ENCODE data around the gene SORCS1. TPM values are rescaled to one million over a fixed set of nuclear protein-coding genes. Genes with fewer than 3 reads are reported as not detected.
A peak's percentile ranks its signal among the peaks of the same experiment; 100 is the strongest.

Gene SORCS1
- polyA plus RNA-seq (2013, experiment 1 of 4): 9.1 TPM
- 9.2 TPM for polyA plus RNA-seq (2013, experiment 2 of 4)
- polyA plus RNA-seq (2013, experiment 3 of 4): 7.2 TPM
- 7.1 TPM for polyA plus RNA-seq (2013, experiment 4 of 4)

DNA sequence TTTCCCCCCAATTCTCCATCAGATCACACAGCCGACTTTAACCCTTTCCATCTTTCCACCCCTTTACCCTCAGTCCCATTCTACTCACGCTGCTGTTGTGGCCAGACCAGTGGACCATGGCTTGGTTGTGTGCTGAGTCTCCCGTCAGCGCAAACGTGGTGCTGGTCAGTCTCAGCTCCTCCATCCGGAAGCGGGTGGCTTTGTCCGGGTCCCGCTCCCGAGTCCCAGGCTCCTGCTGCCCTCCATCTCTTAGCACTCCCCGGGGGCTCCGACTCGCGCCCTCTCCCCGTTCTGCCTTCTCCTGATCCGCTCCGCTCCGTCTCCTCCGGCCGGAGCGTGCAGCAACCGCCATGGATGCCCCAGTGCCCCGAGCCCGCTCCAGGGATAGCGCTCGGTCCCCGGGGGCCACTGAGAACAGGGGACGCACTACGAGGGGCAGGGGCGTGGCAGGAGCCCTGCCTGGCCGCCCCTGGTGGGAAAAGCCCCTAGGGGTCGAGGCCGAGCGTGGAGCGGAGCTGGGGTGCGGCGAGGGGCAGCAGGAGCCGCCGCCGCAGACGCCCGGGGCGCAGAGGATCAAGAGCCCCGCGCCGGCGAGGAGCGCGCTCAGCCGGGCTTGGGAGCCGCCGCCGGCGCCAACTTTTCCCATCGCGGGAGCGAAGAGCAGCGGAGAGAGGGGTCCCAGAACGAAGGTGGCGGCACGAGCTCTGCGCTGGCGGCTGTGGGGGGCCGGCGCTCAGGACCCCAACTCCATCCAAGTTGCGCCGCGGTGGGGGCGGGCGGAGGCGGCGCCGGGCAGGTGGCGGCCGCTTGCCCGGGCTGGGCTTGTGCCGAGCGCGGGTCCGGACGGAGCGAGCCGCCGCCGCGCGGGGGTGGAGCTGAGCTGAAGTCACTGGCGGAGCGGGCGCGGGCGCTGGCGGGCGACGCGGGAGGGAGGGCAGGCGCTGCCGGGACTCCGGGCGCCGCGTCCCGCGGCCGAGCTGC, at the start of gene SORCS1:
Gene SORCS1 (minus strand): TSS at position 826 of the 981 bp plus-strand sequence.
- WGBS, 2 experiments: 1% methylated on average over 105 of the region's 105 CpGs
- H3K27me3 ChIP-seq (ENCODE audit: control insufficient read depth, insufficient read depth, low read length, poor library complexity, severe bottlenecking): peaks cover 35% of the 10 kb centered on the region
- no peaks in the 10 kb centered on the region for H3K9me3 ChIP-seq (ENCODE audit: control insufficient read depth, low read length)
- H3K4me3 ChIP-seq (ENCODE audit: insufficient read depth, low read depth, low read length): peak within 1 kb of the TSS; percentile 65
- H3K4me1 ChIP-seq (ENCODE audit: control insufficient read depth, insufficient read depth, low read length): no peaks in the 10 kb centered on the region
- H3K27ac ChIP-seq (ENCODE audit: insufficient read depth, low read depth, low read length, poor library complexity, severe bottlenecking): no peak within 1 kb of the TSS
- H3K36me3 ChIP-seq (ENCODE audit: control insufficient read depth, insufficient read depth, low read length): no peaks in the 10 kb centered on the region

DNA sequence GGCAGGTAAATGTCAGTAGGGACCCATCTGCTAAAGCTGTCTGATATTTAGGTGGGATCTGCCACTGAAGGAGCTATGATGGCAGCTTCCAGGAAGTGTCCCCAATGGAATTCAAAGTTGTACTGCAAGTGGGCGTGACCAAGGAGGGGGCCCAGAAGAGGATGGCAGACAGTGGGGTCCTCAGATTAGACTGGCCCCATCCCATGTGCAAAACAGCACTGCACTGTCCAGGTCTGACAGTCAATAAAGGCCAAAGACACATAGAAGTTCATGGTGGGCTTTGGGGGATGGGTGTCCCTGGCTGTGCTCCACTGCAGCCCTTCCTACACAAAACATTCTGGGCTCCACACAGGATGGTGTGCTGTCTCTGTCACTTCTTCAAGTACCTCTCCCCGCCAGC, 49.8 kb upstream of the SORCS1 start:
- no peaks in the 10 kb centered on the region for H3K36me3 ChIP-seq (ENCODE audit: control insufficient read depth, insufficient read depth, low read length)
- WGBS, 2 experiments: 93 to 95% methylated on average over 2 of the region's 2 CpGs
- H3K4me3 ChIP-seq (ENCODE audit: insufficient read depth, low read depth, low read length): no peak overlapping the region

DNA sequence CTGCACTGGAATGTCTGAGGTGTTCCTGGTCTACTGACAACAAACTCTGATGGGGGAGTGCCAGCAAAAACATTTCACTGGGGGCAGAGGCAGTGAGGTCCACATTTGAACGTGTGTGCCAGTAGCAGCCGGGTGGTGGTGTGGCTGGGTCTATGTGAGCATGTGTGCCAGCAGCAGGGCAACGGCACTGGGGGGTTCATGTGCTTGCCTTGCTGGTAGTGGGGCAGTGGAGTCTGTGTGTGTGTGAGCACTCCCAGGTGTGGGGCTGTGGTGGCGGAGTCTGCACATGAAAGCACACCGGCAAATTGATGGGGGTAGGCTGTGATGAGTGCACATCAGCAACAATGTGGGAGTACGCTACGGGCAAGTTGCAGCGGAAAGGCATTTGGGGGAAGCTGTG, 49.4 kb upstream of the SORCS1 start:
- no peak overlapping the region for H3K4me3 ChIP-seq (ENCODE audit: insufficient read depth, low read depth, low read length)
- 94 to 95% methylated on average over 8 of the region's 8 CpGs for WGBS, 2 experiments
- no peak overlapping the region for H3K27ac ChIP-seq (ENCODE audit: insufficient read depth, low read depth, low read length, poor library complexity, severe bottlenecking)
- H3K9me3 ChIP-seq (ENCODE audit: control insufficient read depth, low read length): no peaks in the 10 kb centered on the region
- no peaks in the 10 kb centered on the region for H3K27me3 ChIP-seq (ENCODE audit: control insufficient read depth, insufficient read depth, low read length, poor library complexity, severe bottlenecking)
- H3K36me3 ChIP-seq (ENCODE audit: control insufficient read depth, insufficient read depth, low read length): no peaks in the 10 kb centered on the region
- no peaks in the 10 kb centered on the region for H3K4me1 ChIP-seq (ENCODE audit: control insufficient read depth, insufficient read depth, low read length)

More for the DNA sequence above, 49.8 kb upstream of the SORCS1 start:
- Histone ChIP-seq H3K27ac (ENCODE audit: insufficient read depth, low read depth, low read length, poor library complexity, severe bottlenecking) (no peak overlapping the region), H3K9me3 (ENCODE audit: control insufficient read depth, low read length) (no peaks in the 10 kb centered on the region), H3K27me3 (ENCODE audit: control insufficient read depth, insufficient read depth, low read length, poor library complexity, severe bottlenecking) (no peaks in the 10 kb centered on the region), H3K4me1 (ENCODE audit: control insufficient read depth, insufficient read depth, low read length) (no peaks in the 10 kb centered on the region)

DNA sequence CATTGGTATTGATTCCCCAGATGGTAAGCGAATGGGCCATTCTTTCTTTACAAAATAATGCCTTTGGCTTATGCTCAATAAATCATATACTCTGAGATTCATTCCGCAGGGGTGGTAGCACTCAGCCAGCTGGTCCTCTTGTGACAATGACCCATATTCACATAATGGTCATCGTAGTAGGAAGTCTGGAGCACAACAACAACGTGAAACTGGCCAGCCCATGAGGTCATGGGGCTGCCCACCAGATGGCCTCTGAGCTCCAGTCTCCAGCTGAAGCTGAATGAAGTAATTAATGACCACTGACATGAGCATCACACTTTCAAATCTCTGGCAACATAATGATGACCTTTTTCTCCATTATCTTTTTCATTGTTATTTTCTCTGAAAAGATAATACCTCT, 42.3 kb upstream of the SORCS1 start:
- no peaks in the 10 kb centered on the region for H3K4me1 ChIP-seq (ENCODE audit: control insufficient read depth, insufficient read depth, low read length)
- no peaks in the 10 kb centered on the region for H3K27me3 ChIP-seq (ENCODE audit: control insufficient read depth, insufficient read depth, low read length, poor library complexity, severe bottlenecking)
- H3K36me3 ChIP-seq (ENCODE audit: control insufficient read depth, insufficient read depth, low read length): no peaks in the 10 kb centered on the region
- H3K9me3 ChIP-seq (ENCODE audit: control insufficient read depth, low read length): no peaks in the 10 kb centered on the region
- H3K27ac ChIP-seq (ENCODE audit: insufficient read depth, low read depth, low read length, poor library complexity, severe bottlenecking): no peak overlapping the region
- WGBS, 2 experiments: 90% methylated on average over 4 of the region's 4 CpGs
- H3K4me3 ChIP-seq (ENCODE audit: insufficient read depth, low read depth, low read length): no peak overlapping the region

DNA sequence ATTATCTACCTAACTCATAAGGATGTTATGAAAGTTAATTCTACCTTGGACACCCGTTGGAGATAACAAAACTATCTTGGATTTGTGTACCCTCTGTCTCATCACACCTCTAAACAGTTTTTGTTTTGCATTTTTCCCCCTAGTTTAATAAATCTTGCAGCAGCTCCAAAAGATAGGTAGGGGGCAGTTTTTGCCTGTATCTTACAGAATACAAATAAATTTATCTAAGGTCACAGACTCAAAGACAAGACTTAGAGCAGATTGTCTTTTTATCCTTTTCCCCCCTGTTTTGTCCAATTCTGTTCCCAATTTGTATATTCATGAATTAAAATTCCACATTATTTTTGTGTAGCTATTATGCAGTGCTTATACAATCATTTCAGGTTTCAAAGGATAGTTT, 5.0 kb upstream of the SORCS1 start:
- no peak overlapping the region for H3K27ac ChIP-seq (ENCODE audit: insufficient read depth, low read depth, low read length, poor library complexity, severe bottlenecking)
- no peaks in the 10 kb centered on the region for H3K4me1 ChIP-seq (ENCODE audit: control insufficient read depth, insufficient read depth, low read length)
- H3K27me3 ChIP-seq (ENCODE audit: control insufficient read depth, insufficient read depth, low read length, poor library complexity, severe bottlenecking): peaks cover 12% of the 10 kb centered on the region
- no peaks in the 10 kb centered on the region for H3K9me3 ChIP-seq (ENCODE audit: control insufficient read depth, low read length)
- no peaks in the 10 kb centered on the region for H3K36me3 ChIP-seq (ENCODE audit: control insufficient read depth, insufficient read depth, low read length)
- H3K4me3 ChIP-seq (ENCODE audit: insufficient read depth, low read depth, low read length): no peak overlapping the region
- 50 to 70% methylated on average over 1 of the region's 1 CpG for WGBS, 2 experiments

DNA sequence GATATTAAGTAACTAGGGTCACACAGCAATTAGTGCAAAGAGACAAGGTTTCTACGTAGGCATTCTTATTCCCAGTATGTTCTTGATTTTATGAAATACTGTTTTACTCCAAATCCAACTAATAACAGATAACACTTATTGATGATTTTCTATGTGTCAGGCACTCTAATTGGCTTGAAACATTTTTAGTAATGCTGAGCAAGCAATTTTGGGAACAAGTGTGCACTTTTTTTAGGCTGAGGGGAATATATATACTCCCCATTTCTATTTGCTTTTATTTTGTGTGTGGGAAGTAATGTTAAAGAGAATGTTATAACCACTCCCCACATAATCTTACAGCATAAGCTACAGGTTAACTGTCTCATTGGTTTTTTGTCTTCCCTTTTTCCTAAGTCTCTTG, 4.2 kb upstream of the SORCS1 start:
- WGBS, 2 experiments: no CpG with 5 or more reads among the region's 1 CpG
- H3K27ac ChIP-seq (ENCODE audit: insufficient read depth, low read depth, low read length, poor library complexity, severe bottlenecking): no peak overlapping the region
- H3K4me1 ChIP-seq (ENCODE audit: control insufficient read depth, insufficient read depth, low read length): no peaks in the 10 kb centered on the region
- no peak overlapping the region for H3K4me3 ChIP-seq (ENCODE audit: insufficient read depth, low read depth, low read length)
- H3K9me3 ChIP-seq (ENCODE audit: control insufficient read depth, low read length): no peaks in the 10 kb centered on the region
- no peaks in the 10 kb centered on the region for H3K36me3 ChIP-seq (ENCODE audit: control insufficient read depth, insufficient read depth, low read length)
- peaks cover 20% of the 10 kb centered on the region for H3K27me3 ChIP-seq (ENCODE audit: control insufficient read depth, insufficient read depth, low read length, poor library complexity, severe bottlenecking)

DNA sequence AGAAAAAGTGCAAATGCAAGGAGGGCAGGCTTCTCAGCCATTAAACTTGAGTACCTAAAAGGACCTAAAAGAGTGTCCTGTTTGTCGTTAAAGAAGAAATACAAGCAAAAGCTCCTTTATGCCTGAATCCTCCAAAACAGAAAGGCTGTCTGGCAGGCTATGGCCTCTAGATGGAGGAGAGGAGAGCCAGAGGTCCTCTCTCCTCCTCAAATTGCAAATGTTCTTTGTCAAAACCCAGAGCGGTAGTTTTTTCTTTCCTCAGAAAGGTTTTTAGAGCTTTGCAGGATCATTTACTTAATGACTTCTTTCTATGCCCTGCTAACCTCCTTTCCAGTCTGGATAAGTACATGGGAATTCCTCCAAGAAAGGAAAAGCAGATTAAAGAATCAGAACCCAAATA, 1.9 kb upstream of the SORCS1 start:
- Histone ChIP-seq H3K36me3 (ENCODE audit: control insufficient read depth, insufficient read depth, low read length) (no peaks in the 10 kb centered on the region), H3K9me3 (ENCODE audit: control insufficient read depth, low read length) (no peaks in the 10 kb centered on the region), H3K4me3 (ENCODE audit: insufficient read depth, low read depth, low read length) (no peak overlapping the region), H3K4me1 (ENCODE audit: control insufficient read depth, insufficient read depth, low read length) (no peaks in the 10 kb centered on the region), H3K27me3 (ENCODE audit: control insufficient read depth, insufficient read depth, low read length, poor library complexity, severe bottlenecking) (peaks cover 35% of the 10 kb centered on the region), H3K27ac (ENCODE audit: insufficient read depth, low read depth, low read length, poor library complexity, severe bottlenecking) (no peak overlapping the region)
- WGBS, 2 experiments: 44 to 49% methylated on average over 2 of the region's 2 CpGs

DNA sequence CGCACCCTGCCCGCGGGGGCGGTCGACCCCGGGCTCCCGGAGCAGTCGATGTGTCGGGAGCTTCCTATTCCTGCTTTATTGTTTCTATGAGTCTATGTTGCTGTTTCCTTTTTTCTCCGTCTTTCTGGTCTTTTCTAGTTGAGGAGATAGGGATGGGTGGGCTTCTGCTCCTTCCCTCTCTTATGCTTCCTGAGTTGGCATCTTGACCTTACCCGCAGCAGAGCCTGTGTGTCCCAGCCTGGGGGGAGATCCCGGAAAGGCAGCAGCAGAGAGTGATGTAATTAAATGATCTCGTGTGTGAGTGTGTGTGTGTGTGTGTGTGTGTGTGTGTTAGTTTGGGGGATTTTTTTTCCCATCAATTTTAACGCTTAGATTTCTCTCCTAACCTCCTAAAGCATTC, 486 bp upstream of the SORCS1 start:
- Histone ChIP-seq H3K27ac (ENCODE audit: insufficient read depth, low read depth, low read length, poor library complexity, severe bottlenecking) (no peak overlapping the region), H3K27me3 (ENCODE audit: control insufficient read depth, insufficient read depth, low read length, poor library complexity, severe bottlenecking) (peaks cover 35% of the 10 kb centered on the region), H3K4me1 (ENCODE audit: control insufficient read depth, insufficient read depth, low read length) (no peaks in the 10 kb centered on the region), H3K4me3 (ENCODE audit: insufficient read depth, low read depth, low read length) (peak overlapping the region; percentile 65), H3K9me3 (ENCODE audit: control insufficient read depth, low read length) (no peaks in the 10 kb centered on the region), H3K36me3 (ENCODE audit: control insufficient read depth, insufficient read depth, low read length) (no peaks in the 10 kb centered on the region)
- 3% methylated on average over 14 of the region's 14 CpGs for WGBS, 2 experiments

DNA sequence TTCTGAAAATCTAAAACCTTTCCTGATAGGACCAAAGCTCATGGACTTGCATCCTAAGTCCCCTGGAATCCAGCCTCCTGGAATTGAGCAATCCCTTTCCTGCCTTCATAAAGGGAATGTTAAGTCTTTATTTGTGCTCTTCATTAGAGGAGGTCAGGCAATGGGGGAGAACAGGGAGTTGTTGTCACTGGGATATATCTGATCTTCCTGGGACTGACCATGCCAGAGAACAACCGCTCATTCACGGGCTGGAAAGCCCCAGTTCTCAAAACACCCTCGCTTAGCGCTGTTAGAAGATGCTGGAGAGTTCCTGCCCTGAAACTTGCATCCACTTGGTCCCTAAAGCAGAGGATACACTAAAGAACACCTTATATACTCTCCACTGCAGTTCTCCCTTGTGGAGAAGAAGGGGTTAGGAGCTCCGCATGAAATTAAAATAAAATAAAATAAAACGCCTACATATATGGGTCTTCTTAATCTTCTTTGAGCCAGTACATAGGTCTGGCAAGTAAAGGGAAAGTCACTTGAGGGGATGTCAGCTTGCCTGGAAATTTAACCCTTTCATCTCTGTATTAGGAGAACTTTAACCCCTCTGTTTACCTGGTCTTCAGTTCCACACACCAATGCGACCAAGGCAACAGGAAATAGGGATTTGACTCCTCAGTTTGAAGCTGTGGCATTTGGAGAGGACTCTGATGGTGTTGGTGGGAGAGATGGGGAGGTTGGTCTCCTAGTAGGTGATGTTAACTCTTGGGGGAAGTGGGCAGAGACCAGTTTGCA, 1.2 kb downstream of the SORCS1 start:
- no peaks in the 10 kb centered on the region for H3K4me1 ChIP-seq (ENCODE audit: control insufficient read depth, insufficient read depth, low read length)
- H3K27me3 ChIP-seq (ENCODE audit: control insufficient read depth, insufficient read depth, low read length, poor library complexity, severe bottlenecking): peaks cover 35% of the 10 kb centered on the region
- H3K36me3 ChIP-seq (ENCODE audit: control insufficient read depth, insufficient read depth, low read length): no peaks in the 10 kb centered on the region
- 11 to 26% methylated on average over 6 to 7 of the region's 7 CpGs for WGBS, 2 experiments
- H3K9me3 ChIP-seq (ENCODE audit: control insufficient read depth, low read length): no peaks in the 10 kb centered on the region
- no peak overlapping the region for H3K27ac ChIP-seq (ENCODE audit: insufficient read depth, low read depth, low read length, poor library complexity, severe bottlenecking)
- peak overlapping the region; percentile 65 for H3K4me3 ChIP-seq (ENCODE audit: insufficient read depth, low read depth, low read length)

DNA sequence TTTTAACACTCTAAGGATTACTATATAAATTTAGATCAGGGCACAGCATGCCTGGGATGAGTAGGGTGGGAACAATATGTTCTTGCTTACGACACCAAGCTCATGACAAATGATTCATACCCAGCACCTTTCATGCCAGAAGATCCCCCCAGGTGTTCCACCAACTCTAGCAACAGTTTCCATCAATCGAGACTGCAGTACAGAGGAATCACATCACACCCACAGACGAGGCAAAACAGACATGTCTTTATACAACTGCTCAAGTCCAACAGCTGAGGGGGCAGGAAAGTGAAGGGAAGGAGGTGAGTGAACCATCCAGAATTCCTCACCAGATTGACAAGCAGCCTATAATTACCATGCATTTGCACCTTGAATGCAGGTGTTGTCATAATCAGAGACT, 3.6 kb downstream of the SORCS1 start:
- H3K27ac ChIP-seq (ENCODE audit: insufficient read depth, low read depth, low read length, poor library complexity, severe bottlenecking): no peak overlapping the region
- H3K4me1 ChIP-seq (ENCODE audit: control insufficient read depth, insufficient read depth, low read length): no peaks in the 10 kb centered on the region
- WGBS, 2 experiments: 88 to 94% methylated on average over 3 of the region's 3 CpGs
- no peaks in the 10 kb centered on the region for H3K9me3 ChIP-seq (ENCODE audit: control insufficient read depth, low read length)
- no peak overlapping the region for H3K4me3 ChIP-seq (ENCODE audit: insufficient read depth, low read depth, low read length)
- H3K27me3 ChIP-seq (ENCODE audit: control insufficient read depth, insufficient read depth, low read length, poor library complexity, severe bottlenecking): peaks cover 33% of the 10 kb centered on the region
- H3K36me3 ChIP-seq (ENCODE audit: control insufficient read depth, insufficient read depth, low read length): no peaks in the 10 kb centered on the region
